ENCODE data around the gene LDHD. TPM values are rescaled to one million over a fixed set of nuclear protein-coding genes. Genes with fewer than 3 reads are reported as not detected.

The LDHD gene
- total RNA-seq, 6 experiments from 2014 or later: 0.58 to 2.0 (median 0.77) TPM

DNA sequence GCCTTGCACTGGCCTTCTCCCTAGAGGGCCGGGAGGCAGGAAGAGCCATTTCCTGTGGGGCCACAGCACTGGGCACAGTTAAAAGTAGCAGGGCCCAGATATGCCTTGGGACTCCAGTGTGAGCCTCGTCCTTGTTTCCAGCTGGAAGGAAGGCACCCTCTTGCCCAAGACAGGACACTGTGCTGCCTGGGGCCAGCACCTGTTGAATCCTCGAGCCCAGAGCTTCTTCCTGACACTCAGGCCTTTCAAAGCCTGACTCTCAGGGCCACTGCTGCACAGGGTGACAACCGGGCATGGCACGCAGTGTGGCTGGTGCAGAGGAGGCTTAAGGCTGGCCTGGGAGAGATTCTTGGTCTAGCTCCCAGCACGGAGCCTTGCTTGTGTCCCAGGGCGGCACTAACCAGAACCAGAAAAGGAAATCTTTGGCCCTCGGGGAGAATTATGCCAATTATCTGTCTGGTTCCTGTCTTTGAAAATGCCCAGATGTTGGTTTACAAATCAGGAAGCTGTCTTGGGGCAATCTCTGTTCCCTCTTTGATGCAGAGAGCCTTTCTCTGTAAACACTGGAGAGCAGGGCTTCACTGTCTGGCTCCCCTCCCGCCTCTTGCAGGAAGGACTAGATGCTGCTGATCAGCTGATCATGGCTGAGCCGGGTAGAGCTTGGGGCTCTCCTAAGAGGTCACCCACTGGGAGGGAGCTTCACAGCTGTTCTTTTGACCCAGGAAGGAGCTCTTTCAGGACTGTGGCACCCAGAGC, 11.1 kb downstream of the LDHD start:
- Mint-ChIP-seq H3K36me3 (ENCODE audit: low read depth) (peaks cover 7% of the 10 kb centered on the region; the same call in 1 of the 2 replicates), H3K27me3 (ENCODE audit: insufficient read depth) (peaks cover 1% of the 10 kb centered on the region; the same call in 1 of the 2 replicates), H3K4me1 (ENCODE audit: low read depth) (peaks cover 38% of the 10 kb centered on the region), H3K27ac (no peak overlapping the region), H3K9me3 (no peaks in the 10 kb centered on the region), H3K4me3 (no peak overlapping the region)
- TF ChIP-seq, protein P1, sequence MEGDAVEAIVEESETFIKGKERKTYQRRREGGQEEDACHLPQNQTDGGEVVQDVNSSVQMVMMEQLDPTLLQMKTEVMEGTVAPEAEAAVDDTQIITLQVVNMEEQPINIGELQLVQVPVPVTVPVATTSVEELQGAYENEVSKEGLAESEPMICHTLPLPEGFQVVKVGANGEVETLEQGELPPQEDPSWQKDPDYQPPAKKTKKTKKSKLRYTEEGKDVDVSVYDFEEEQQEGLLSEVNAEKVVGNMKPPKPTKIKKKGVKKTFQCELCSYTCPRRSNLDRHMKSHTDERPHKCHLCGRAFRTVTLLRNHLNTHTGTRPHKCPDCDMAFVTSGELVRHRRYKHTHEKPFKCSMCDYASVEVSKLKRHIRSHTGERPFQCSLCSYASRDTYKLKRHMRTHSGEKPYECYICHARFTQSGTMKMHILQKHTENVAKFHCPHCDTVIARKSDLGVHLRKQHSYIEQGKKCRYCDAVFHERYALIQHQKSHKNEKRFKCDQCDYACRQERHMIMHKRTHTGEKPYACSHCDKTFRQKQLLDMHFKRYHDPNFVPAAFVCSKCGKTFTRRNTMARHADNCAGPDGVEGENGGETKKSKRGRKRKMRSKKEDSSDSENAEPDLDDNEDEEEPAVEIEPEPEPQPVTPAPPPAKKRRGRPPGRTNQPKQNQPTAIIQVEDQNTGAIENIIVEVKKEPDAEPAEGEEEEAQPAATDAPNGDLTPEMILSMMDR (IDR thresholded peaks at IDR 0.05): no peak
- DNase-seq: no peak

DNA sequence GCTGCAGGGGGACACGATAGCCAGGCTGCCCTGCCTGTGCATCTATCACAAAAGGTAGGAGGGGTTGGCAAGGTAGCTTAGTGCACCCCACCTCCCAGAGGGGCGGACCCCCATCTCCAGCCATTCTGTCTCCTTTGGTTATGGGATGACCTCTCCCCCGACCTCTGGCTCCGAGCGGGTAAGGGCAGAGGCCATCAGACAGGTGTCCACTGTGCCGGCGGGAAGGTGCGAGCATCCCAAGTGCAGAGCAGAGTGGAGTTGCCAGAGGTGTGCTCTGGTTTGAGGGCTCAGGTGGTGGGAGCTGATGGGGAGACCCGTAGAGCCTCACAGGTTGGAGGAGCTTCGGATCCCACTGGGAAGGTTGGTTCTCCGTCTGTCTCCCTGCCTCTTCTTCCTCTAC, 11.7 kb downstream of the LDHD start:
- TF ChIP-seq, protein P1 (IDR thresholded peaks at IDR 0.05): no peak
- no peak for DNase-seq
- Mint-ChIP-seq H3K36me3 (ENCODE audit: low read depth) (peaks cover 7% of the 10 kb centered on the region; the same call in 1 of the 2 replicates), H3K27me3 (ENCODE audit: insufficient read depth) (peaks cover 1% of the 10 kb centered on the region), H3K27ac (no peak overlapping the region), H3K9me3 (no peaks in the 10 kb centered on the region), H3K4me1 (ENCODE audit: low read depth) (peaks cover 32% of the 10 kb centered on the region), H3K4me3 (no peak overlapping the region)

DNA sequence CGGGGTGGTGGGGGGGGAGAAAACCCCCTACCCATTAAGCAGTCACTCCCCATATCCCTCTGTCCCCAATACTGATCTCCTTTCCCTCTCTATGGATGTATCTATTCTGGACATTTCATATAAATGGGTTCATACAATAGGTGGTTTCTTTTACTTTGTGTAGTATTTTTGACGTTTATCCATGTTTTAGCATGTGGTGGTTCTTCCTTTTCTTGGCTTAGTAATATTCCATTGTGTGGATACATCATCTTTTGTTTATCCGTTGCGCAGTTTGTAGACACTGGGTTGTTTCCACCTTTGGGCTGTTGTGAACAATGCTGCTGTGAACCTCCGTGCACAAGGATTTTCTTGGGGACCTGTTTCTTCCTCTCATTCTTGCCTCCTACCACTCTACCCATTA, 12.6 kb downstream of the LDHD start:
- no peaks in the 10 kb centered on the region for H3K9me3 Mint-ChIP-seq
- H3K4me1 Mint-ChIP-seq (ENCODE audit: low read depth): peaks cover 23% of the 10 kb centered on the region
- no peak overlapping the region for H3K27ac Mint-ChIP-seq
- TF ChIP-seq, protein P1 (IDR thresholded peaks at IDR 0.05): no peak
- no peak for DNase-seq
- peaks cover 7% of the 10 kb centered on the region; the same call in 1 of the 2 replicates for H3K36me3 Mint-ChIP-seq (ENCODE audit: low read depth)
- peaks cover 1% of the 10 kb centered on the region for H3K27me3 Mint-ChIP-seq (ENCODE audit: insufficient read depth)
- no peak overlapping the region for H3K4me3 Mint-ChIP-seq

DNA sequence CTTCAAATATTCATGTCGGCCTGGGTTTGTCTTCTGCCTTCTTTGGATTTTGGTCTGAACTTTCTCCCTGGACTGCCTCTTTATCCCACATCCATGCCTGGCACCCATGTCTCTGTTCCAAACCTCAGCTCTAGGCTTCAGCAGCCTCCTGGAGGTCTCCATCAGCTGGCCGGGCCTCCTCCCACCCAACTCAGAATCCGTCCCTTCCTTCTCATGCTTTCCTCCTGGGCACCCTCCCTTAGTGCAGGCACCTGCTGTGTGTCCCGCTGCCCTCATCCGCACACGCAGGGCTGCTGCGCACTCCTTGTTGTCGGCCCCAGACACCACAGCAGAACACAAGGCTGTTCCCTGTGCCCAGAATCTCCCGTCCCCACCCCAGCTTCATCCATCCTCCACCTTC, 14.0 kb downstream of the LDHD start:
- TF ChIP-seq, protein P1 (IDR thresholded peaks at IDR 0.05): no peak
- peaks cover 7% of the 10 kb centered on the region; the same call in 1 of the 2 replicates for H3K36me3 Mint-ChIP-seq (ENCODE audit: low read depth)
- H3K27me3 Mint-ChIP-seq (ENCODE audit: insufficient read depth): peaks cover 1% of the 10 kb centered on the region
- H3K4me1 Mint-ChIP-seq (ENCODE audit: low read depth): peaks cover 12% of the 10 kb centered on the region
- H3K4me3 Mint-ChIP-seq: no peak overlapping the region
- H3K9me3 Mint-ChIP-seq: no peaks in the 10 kb centered on the region
- no peak for DNase-seq
- H3K27ac Mint-ChIP-seq: no peak overlapping the region

GRCh38 chr16:75101635-75102034, 14.9 kb downstream of the LDHD start:
- DNase-seq: no peak
- Mint-ChIP-seq H3K4me3 (no peak overlapping the region), H3K36me3 (ENCODE audit: low read depth) (peaks cover 7% of the 10 kb centered on the region; the same call in 1 of the 2 replicates), H3K27me3 (ENCODE audit: insufficient read depth) (peaks cover 1% of the 10 kb centered on the region), H3K27ac (no peak overlapping the region), H3K9me3 (no peaks in the 10 kb centered on the region), H3K4me1 (ENCODE audit: low read depth) (peaks cover 3% of the 10 kb centered on the region)
- TF ChIP-seq, protein P1 (IDR thresholded peaks at IDR 0.05): no peak
